ENCODE data around the gene L3MBTL2.

The L3MBTL2 gene

GRCh38 chr22:41264408-41264941 is 59.4 kb downstream of the L3MBTL2 start:
- DNase-seq (ENCODE audit: extremely low read depth in 1 of 2, low read depth in 1 of 2): no peak

GRCh38 chr22:41267958-41268357 is 62.8 kb downstream of the L3MBTL2 start:
- no peak for DNase-seq (ENCODE audit: extremely low read depth in 1 of 2, low read depth in 1 of 2)

DNA sequence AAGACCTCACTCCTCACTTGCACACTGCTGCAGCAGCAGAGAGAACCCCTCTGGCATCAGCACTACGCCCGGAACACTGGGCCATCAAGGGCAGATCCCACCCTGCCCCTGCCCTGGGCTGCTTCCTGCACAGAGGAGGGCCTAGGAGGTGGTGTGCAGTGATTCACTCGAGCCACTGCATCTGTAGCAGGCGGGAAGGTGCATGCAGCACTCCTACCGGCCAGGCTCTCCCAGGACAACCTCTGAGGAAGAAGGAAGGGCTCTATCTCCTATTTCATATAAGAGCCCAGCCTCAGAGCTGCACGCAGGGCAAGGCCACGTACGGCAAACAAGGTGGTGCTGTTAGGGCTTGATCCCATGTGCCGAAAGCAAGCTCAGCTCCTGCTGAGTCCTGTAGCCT is 66.7 kb downstream of the L3MBTL2 start:
- no peak for DNase-seq (ENCODE audit: extremely low read depth in 1 of 2, low read depth in 1 of 2)

DNA sequence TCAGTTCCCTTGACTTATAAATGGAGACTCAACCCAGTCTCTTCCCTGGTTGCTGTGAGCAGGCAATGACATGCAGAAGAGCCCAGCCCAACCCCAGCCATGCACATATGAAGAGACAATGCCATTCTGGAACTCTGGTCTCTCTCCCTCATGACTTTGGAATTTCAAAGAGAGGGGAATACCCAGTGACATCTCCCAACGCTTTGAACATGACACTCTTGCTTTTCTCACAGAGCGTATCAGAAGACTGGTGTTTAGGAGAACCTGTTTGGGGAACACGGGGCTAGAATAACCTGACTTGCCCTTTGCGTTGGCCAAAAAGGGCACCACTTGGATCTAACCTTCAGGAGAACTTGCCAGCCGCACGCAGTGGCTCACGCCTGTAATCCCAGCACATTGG is 68.0 kb downstream of the L3MBTL2 start:
- DNase-seq (ENCODE audit: extremely low read depth in 1 of 2, low read depth in 1 of 2): no peak

DNA sequence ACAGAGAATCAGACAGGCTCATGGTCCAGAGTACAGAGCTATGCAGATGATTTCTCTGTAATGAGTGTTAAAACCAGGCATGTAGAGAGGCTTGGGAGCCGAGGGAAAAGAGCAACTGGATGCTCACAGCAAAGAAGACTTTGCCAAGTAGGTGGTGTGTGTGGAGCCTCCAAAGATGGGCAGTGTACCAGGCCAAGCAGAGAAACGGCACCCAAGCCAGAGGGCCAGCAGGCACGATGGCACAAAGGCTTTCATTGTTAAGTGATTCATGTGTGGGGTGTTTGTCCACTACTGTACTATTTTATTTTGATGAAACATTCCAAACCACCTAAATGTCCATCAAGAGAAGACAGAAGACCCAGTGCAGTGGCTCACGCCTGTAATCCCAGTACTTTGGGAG is 69.7 kb downstream of the L3MBTL2 start:
- no peak for DNase-seq (ENCODE audit: extremely low read depth in 1 of 2, low read depth in 1 of 2)

DNA sequence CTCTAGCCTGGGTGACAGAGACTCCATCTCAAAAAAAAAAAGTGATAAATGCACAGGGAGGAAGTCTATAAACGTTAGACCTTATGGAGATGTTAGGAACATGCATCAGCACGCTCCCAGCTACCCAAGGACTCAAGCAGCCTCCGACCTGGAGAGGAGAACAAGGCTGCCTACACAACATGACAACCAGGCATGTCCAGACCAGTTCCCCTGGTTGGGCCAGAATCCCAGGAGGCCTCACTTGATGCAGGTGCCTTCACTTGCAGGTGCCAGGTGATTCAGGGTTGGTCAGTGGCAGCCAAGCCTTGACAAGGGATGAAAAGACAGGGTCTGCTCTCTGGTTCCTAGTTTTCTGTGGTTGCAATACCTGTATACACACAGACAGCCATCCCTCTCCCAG is 75.0 kb downstream of the L3MBTL2 start:
- no peak for DNase-seq (ENCODE audit: extremely low read depth in 1 of 2, low read depth in 1 of 2)

GRCh38 chr22:41280854-41281253 is 75.7 kb downstream of the L3MBTL2 start:
- DNase-seq (ENCODE audit: extremely low read depth in 1 of 2, low read depth in 1 of 2): no peak
